IMR-90 (cell line): ENCODE data around the gene CUX1. TPM values are rescaled to one million over a fixed set of nuclear protein-coding genes. Genes with fewer than 3 reads are reported as not detected.

ENCODE experiments used
- ATAC-seq: fragments of 200-7000 bp; cut with Tn5 transposase; 2 replicates; pipeline ENCODE4 v1.9.1; 2020; ENCODE audit warnings: low read depth, mild to moderate bottlenecking, moderate library complexity
- BruUV-seq: library from RNA; stranded (reverse); fragments of 400-500 nt; replicated peaks from 2 replicates; lab custom pipeline; 2021; lab: Mats Ljungman, UMichigan
- CTCF ChIA-PET: fragments of 300-600 bp; formaldehyde crosslinking; extraction: SDS; loops from one replicate; lab custom pipeline; 2021; ENCODE audit warnings: antibody characterized with exemption; lab: Yijun Ruan, JAX
- POLR2A ChIA-PET: fragments of 300-600 bp; sonication (Branson Sonifier 250); formaldehyde crosslinking; loops from one replicate; lab custom pipeline; 2022; ENCODE audit warnings: antibody characterized with exemption; ENCODE audit not compliant: unreplicated experiment; lab: Charles Lee
- DNase-seq: peaks from one replicate; pipeline ENCODE4 v3.0.0; 2013
- H2AFZ ChIP-seq: replicated peaks from 2 replicates; pipeline ENCODE3; 2013; ENCODE audit warnings: low read length, mild to moderate bottlenecking; ENCODE audit not compliant: poor library complexity
- H2AK5ac ChIP-seq: 2 replicates; pipeline ENCODE4 v1.6.1; 2013; ENCODE audit warnings: low read depth, low read length, inconsistent platforms
- H2AK9ac ChIP-seq: replicated peaks from 2 replicates; pipeline ENCODE3; 2013; ENCODE audit warnings: mild to moderate bottlenecking, low read depth, low read length, moderate library complexity; ENCODE audit not compliant: poor library complexity
- H2BK120ac ChIP-seq: 2 replicates; pipeline ENCODE4 v1.6.1; 2013; ENCODE audit warnings: low read depth, low read length, inconsistent platforms
- H2BK15ac ChIP-seq: 3 replicates; pipeline ENCODE4 v1.6.1; 2013; ENCODE audit warnings: low read depth, low read length, inconsistent platforms
- H2BK20ac ChIP-seq: 2 replicates; pipeline ENCODE4 v1.6.1; 2013; ENCODE audit warnings: low read depth, mild to moderate bottlenecking, inconsistent platforms, low read length, moderate library complexity
- H2BK5ac ChIP-seq: 2 replicates; pipeline ENCODE4 v1.6.1; 2013; ENCODE audit warnings: mild to moderate bottlenecking, low read depth, low read length, inconsistent platforms; ENCODE audit not compliant: poor library complexity, severe bottlenecking
- H3K14ac ChIP-seq: replicated peaks from 2 replicates; pipeline ENCODE4 v1.6.1; 2013; ENCODE audit warnings: low read depth, low read length, inconsistent platforms
- H3K18ac ChIP-seq: 2 replicates; pipeline ENCODE4 v1.6.1; 2013; ENCODE audit warnings: low read depth, low read length, control low read depth
- H3K23ac ChIP-seq: 2 replicates; pipeline ENCODE4 v1.6.1; 2013; ENCODE audit warnings: low read depth, low read length, inconsistent platforms
- H3K27ac ChIP-seq: 2 replicates; pipeline ENCODE4 v1.5.1; 2013; ENCODE audit warnings: mild to moderate bottlenecking, control low read depth, low read length; ENCODE audit not compliant: insufficient read depth
- H3K27me3 ChIP-seq: 2 replicates; pipeline ENCODE4 v1.6.1; 2013; ENCODE audit warnings: low read length; ENCODE audit not compliant: control insufficient read depth, insufficient read depth
- H3K36me3 ChIP-seq: 2 replicates; pipeline ENCODE4 v1.6.1; 2013; ENCODE audit warnings: low read length, mixed read lengths; ENCODE audit not compliant: control insufficient read depth, insufficient read depth
- H3K4ac ChIP-seq: 2 replicates; pipeline ENCODE4 v1.6.1; 2013; ENCODE audit warnings: low read depth, low read length, inconsistent platforms
- H3K4me1 ChIP-seq: 2 replicates; pipeline ENCODE4 v1.6.1; 2013; ENCODE audit warnings: low read length, mixed read lengths; ENCODE audit not compliant: control insufficient read depth, insufficient read depth
- H3K4me2 ChIP-seq: 2 replicates; pipeline ENCODE4 v1.6.1; 2013; ENCODE audit warnings: low read depth, mild to moderate bottlenecking, control low read depth, low read length, moderate library complexity
- H3K4me3 ChIP-seq: 2 replicates; pipeline ENCODE4 v1.5.1; 2013; ENCODE audit warnings: low read depth, mild to moderate bottlenecking, control low read depth, low read length, moderate library complexity; ENCODE audit not compliant: insufficient read depth
- H3K56ac ChIP-seq: 2 replicates; pipeline ENCODE4 v1.6.1; 2013; ENCODE audit warnings: low read length, inconsistent platforms; ENCODE audit not compliant: insufficient read depth; ENCODE audit errors: extremely low read depth
- H3K79me1 ChIP-seq, 2 experiments: 2 replicates each; pipeline ENCODE4 v1.6.1; 2013; ENCODE audit warnings: low read length in 2 of 2, inconsistent platforms in 1 of 2, low read depth in 1 of 2
- H3K9ac ChIP-seq: 2 replicates; pipeline ENCODE4 v1.6.1; 2013; ENCODE audit warnings: low read depth, low read length, control low read depth
- H3K9me1 ChIP-seq: 2 replicates; pipeline ENCODE4 v1.6.1; 2013; ENCODE audit warnings: low read length, inconsistent platforms; ENCODE audit not compliant: insufficient read depth
- H3K9me3 ChIP-seq: 2 replicates; pipeline ENCODE4 v1.6.1; 2013; ENCODE audit warnings: low read length; ENCODE audit not compliant: control insufficient read depth, insufficient read depth
- H4K20me1 ChIP-seq: 2 replicates; pipeline ENCODE4 v1.6.1; 2013; ENCODE audit warnings: low read length, inconsistent platforms; ENCODE audit not compliant: insufficient read depth
- H4K5ac ChIP-seq: 2 replicates; pipeline ENCODE4 v1.6.1; 2013; ENCODE audit warnings: mild to moderate bottlenecking, low read depth, low read length, control low read depth
- H4K8ac ChIP-seq, 2 experiments: 2 replicates each; pipeline ENCODE4 v1.6.1; 2013; ENCODE audit warnings: low read depth in 2 of 2, low read length in 2 of 2, control low read depth in 1 of 2, inconsistent platforms in 1 of 2
- H4K91ac ChIP-seq: 2 replicates; pipeline ENCODE4 v1.6.1; 2013; ENCODE audit warnings: low read depth, low read length, inconsistent platforms; ENCODE audit not compliant: insufficient read depth
- FOS ChIP-seq: fragments of 150-350 bp; IDR thresholded peaks from 2 replicates; pipeline ENCODE4 v1.6.1; 2016; ENCODE audit warnings: low read depth, low read length
- MAFK ChIP-seq: IDR thresholded peaks from 2 replicates; pipeline ENCODE4 v1.6.1; 2012; ENCODE audit warnings: low read depth, low read length, improper control_type of control experiment
- MXI1 ChIP-seq: IDR thresholded peaks from 2 replicates; pipeline ENCODE4 v1.6.1; 2012; ENCODE audit warnings: low read depth, mild to moderate bottlenecking, low read length, moderate library complexity, borderline replicate concordance
- POLR2A ChIP-seq: IDR thresholded peaks from 2 replicates; pipeline ENCODE4 v1.6.1; 2012; ENCODE audit warnings: mild to moderate bottlenecking, low read depth, low read length
- RCOR1 ChIP-seq: IDR thresholded peaks from 2 replicates; pipeline ENCODE4 v1.6.1; 2012; ENCODE audit warnings: mild to moderate bottlenecking, low read length, improper control_type of control experiment; ENCODE audit not compliant: insufficient replicate concordance
- SMC3 ChIP-seq: fragments of 150-350 bp; IDR thresholded peaks from 2 replicates; pipeline ENCODE4 v1.6.1; 2016; ENCODE audit warnings: low read depth, mild to moderate bottlenecking, antibody characterized with exemption, low read length, moderate library complexity
- USF2 ChIP-seq: fragments of 150-350 bp; IDR thresholded peaks from 2 replicates; pipeline ENCODE4 v1.6.1; 2017; ENCODE audit warnings: mild to moderate bottlenecking, antibody characterized with exemption, low read length, low read depth
- WGBS, 2 experiments: methylation state at CpG; one replicate each; pipeline versions ENCODE4 v1.1.5 to v1.1.7; 2013; ENCODE audit warnings: missing lambda C conversion rate in 2 of 2; ENCODE audit not compliant: insufficient read length in 1 of 2; ENCODE audit errors: extremely low coverage in 2 of 2; 5-methylcytosine and 5-hydroxymethylcytosine counted together
- dilution Hi-C: fragments of 300-500 bp; cut with HindIII; formaldehyde crosslinking; loops from one replicate; pipeline ENCODE4 v1.14.3; 2018; ENCODE audit warnings: low sequenced_read_pairs; ENCODE audit not compliant: unreplicated experiment
- in situ Hi-C: fragments of 300-500 bp; cut with MboI; formaldehyde crosslinking; loops from 3 replicates; pipeline ENCODE4 v1.14.3; 2019; ENCODE audit warnings: low sequenced_read_pairs, inconsistent platforms, mixed read lengths
- intact Hi-C: fragments of 100-400 bp; cut with micrococcal nuclease; formaldehyde crosslinking; loops from 2 replicates; pipeline ENCODE4 v1.10.0; 2022
- polyA plus RNA-seq, 3 experiments: library from polyadenylated mRNA; depleted of rRNA; stranded (reverse); fragments of >200 nt; gene quantifications; 2 replicates each; pipeline ENCODE4 v1.2.3, GENCODE V29; 2012; ENCODE audit warnings: low replicate concordance in 1 of 3
- total RNA-seq: library from RNA; depleted of rRNA; stranded (reverse); fragments of >200 nt; gene quantifications from 2 replicates; pipeline ENCODE4 v1.2.3, GENCODE V29; 2012

Gene CUX1
- total and polyA plus RNA-seq, 2 of the 4 experiments (the other 2 are of a cell fraction) = 19.7 to 46.4 TPM

DNA sequence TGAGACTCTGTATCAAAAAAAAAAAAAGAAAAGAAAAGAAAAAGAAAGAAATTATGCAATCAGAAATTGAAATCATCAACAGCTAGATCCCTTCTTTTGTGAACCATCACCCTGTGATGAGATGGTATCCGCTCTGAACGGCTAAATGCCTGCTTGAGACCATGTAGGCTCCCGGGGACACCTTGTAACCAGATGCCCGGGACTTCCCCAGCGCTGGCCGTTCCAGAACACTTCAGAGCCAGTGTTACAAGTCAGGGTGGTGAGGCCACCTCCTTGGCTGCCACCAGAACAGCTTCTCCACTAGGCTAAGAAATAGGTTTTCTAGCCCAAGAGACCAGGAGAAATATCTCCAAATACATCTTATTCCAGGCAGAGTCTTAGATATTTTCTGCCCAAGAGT lies 349.8 kb downstream of the CUX1 start:
- Histone ChIP-seq H3K4ac (no peak overlapping the region), H4K5ac (no peak overlapping the region), H4K91ac (no peak overlapping the region), H4K8ac (no peak overlapping the region), H3K9me3 (no peaks in the 10 kb centered on the region), H3K27me3 (no peaks in the 10 kb centered on the region), H2AK5ac (no peak overlapping the region), H2AK9ac (no peak overlapping the region), H3K9me1 (peaks cover 10% of the 10 kb centered on the region), H2BK120ac (no peak overlapping the region), H3K4me3 (no peak overlapping the region), H2AFZ (no peak overlapping the region), H3K9ac (no peak overlapping the region), H3K56ac (no peak overlapping the region), H3K18ac (no peak overlapping the region), H3K79me1 (peaks cover 0 to 16% of the 10 kb centered on the region in 2 experiments; a peak in 2 of 4 replicates), H3K27ac (no peak overlapping the region), H3K36me3 (peaks cover 28% of the 10 kb centered on the region), H3K4me1 (peaks cover 9% of the 10 kb centered on the region), H3K4me2 (no peak overlapping the region), H4K20me1 (no peaks in the 10 kb centered on the region), H2BK5ac (no peak overlapping the region), H2BK15ac (no peak overlapping the region), H3K23ac (no peak overlapping the region), H2BK20ac (no peak overlapping the region), H3K14ac (no peak overlapping the region)
- DNase-seq (no peak), ATAC-seq (no peak)
- intact Hi-C loops = no loop called here
- ChIA-PET POLR2A (no interaction called here), CTCF (interaction anchor here (0.7 kb wide), 1 partner anchor 48 kb away, joined by 4 read pairs; no protein-coding TSS in a partner anchor)
- WGBS, 2 experiments = no CpG with 5 or more reads among the region's 6 CpGs
- no TSS peak for BruUV-seq
- in situ Hi-C loops = no loop called here
- TF ChIP-seq MXI1 (no peak), SMC3 (no peak), FOS (no peak), MAFK (no peak), RCOR1 (no peak), POLR2A (no peak), USF2 (no peak)
- dilution Hi-C loops = no loop called here
